ENCODE measurements around the gene PAPSS2. TPM values are rescaled to one million over a fixed set of nuclear protein-coding genes. Genes with fewer than 3 reads are reported as not detected.
"Not testable (repeated sequence)": the region's sequence is repeated elsewhere in the genome, so short reads cannot be mapped to it uniquely, and the experiment has no call there.

The PAPSS2 gene
- total RNA-seq, 2 donors from 2014 or later: 0.55 to 1.3 TPM

- ATAC-seq (no peak), DNase-seq (no peak)
- no peaks in the 10 kb centered on the region for H3K9me3 ChIP-seq (ENCODE audit: control insufficient read depth, low read length, poor library complexity, severe bottlenecking)
- H3K36me3 Mint-ChIP-seq (ENCODE audit: low read depth): peaks cover 2% of the 10 kb centered on the region
- no peak overlapping the region for H3K27ac Mint-ChIP-seq
- H3K4me1 Mint-ChIP-seq: peaks cover 2% of the 10 kb centered on the region
- no peak overlapping the region for H3K4me3 Mint-ChIP-seq
- peaks cover 41% of the 10 kb centered on the region for H3K27me3 Mint-ChIP-seq
These were observed 80.0 kb downstream of the PAPSS2 start for GRCh38 chr10:87739703-87740102.

DNA sequence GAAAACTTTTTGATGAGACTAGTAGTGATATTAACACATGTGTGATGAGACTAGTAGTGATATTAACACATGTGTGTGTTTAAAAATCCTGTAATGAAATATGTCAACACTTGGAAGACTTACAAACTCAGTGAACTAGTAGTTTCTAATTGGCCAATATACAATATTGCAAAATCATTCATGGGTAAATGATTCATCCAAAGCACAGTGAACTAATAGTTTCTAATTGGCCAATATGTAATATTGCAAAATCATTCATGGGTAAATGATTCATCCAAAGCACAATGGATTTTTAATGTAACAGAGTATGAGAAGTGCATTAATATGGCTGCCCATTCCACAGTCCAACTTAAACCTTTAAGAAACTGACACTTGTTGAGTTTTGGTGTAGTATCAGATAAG lies 80.6 kb downstream of the PAPSS2 start:
- H3K4me1 Mint-ChIP-seq: no peaks in the 10 kb centered on the region
- H3K27me3 Mint-ChIP-seq: peaks cover 35% of the 10 kb centered on the region
- H3K9me3 ChIP-seq (ENCODE audit: control insufficient read depth, low read length, poor library complexity, severe bottlenecking): no peaks in the 10 kb centered on the region
- no peak overlapping the region for H3K4me3 Mint-ChIP-seq
- DNase-seq (no peak), ATAC-seq (no peak)
- H3K36me3 Mint-ChIP-seq (ENCODE audit: low read depth): no peaks in the 10 kb centered on the region
- H3K27ac Mint-ChIP-seq: no peak overlapping the region

- H3K4me3 Mint-ChIP-seq; H3K27ac Mint-ChIP-seq; ATAC-seq; H3K9me3 ChIP-seq (ENCODE audit: control insufficient read depth, low read length, poor library complexity, severe bottlenecking); H3K4me1 Mint-ChIP-seq; DNase-seq; H3K36me3 Mint-ChIP-seq (ENCODE audit: low read depth): not testable (repeated sequence)
- peaks cover 14% of the 10 kb centered on the region for H3K27me3 Mint-ChIP-seq
These were observed 83.4 kb downstream of the PAPSS2 start for GRCh38 chr10:87742992-87743610.

DNA sequence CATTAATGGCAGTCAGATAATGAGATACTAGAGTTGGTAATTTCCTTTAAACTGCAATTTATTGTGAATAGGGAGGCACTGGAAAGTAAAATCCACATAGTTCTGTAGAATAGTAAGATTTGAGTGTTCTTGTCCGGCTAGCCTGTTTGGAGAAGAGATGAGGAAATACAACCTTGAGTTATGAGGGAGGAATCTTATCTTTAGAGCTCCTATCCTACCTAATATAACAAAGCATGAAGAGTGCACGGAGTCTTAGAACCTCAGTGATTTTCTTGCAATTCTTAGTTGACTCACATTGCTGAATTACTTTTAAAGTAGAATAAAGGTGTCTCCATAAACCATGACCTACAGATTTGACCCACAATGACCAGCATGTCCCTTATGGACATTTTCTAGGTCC lies 84.9 kb downstream of the PAPSS2 start:
- H3K9me3 ChIP-seq (ENCODE audit: control insufficient read depth, low read length, poor library complexity, severe bottlenecking): no peaks in the 10 kb centered on the region
- no peak for ATAC-seq
- Mint-ChIP-seq H3K27me3 (peaks cover 5% of the 10 kb centered on the region), H3K4me1 (no peaks in the 10 kb centered on the region), H3K27ac (no peak overlapping the region), H3K36me3 (ENCODE audit: low read depth) (no peaks in the 10 kb centered on the region), H3K4me3 (no peak overlapping the region)
- DNase-seq: no peak

- Mint-ChIP-seq H3K36me3 (ENCODE audit: low read depth) (no peaks in the 10 kb centered on the region), H3K4me1 (no peaks in the 10 kb centered on the region), H3K27ac (peak overlapping the region; percentile 9), H3K4me3 (no peak overlapping the region), H3K27me3 (no peaks in the 10 kb centered on the region)
- DNase-seq (no peak), ATAC-seq (no peak)
- no peaks in the 10 kb centered on the region for H3K9me3 ChIP-seq (ENCODE audit: control insufficient read depth, low read length, poor library complexity, severe bottlenecking)
These were observed 87.2 kb downstream of the PAPSS2 start for GRCh38 chr10:87746911-87747310.

DNA sequence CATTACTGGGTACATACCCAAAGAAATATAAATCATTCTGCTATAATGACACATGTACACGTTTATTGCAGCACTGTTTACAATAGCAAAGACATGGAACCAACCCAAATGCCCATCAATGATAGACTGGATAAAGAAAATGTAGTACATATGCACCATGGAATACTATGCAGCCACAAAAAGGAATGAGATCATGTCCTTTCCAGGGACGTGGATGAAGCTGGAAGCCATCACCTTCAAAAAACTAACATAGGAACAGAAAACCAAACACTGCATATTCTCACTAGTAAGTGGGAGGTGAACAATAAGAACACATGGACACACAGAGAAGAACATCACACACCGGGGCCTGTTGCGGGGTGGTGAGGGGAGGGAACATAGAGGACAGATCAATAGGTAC lies 88.6 kb downstream of the PAPSS2 start:
- not testable (repeated sequence) for H3K27ac Mint-ChIP-seq; H3K9me3 ChIP-seq (ENCODE audit: control insufficient read depth, low read length, poor library complexity, severe bottlenecking); ATAC-seq; H3K4me3 Mint-ChIP-seq; H3K36me3 Mint-ChIP-seq (ENCODE audit: low read depth); H3K4me1 Mint-ChIP-seq; H3K27me3 Mint-ChIP-seq; DNase-seq

- H3K27me3 Mint-ChIP-seq: no peaks in the 10 kb centered on the region
- DNase-seq (no peak), ATAC-seq (no peak)
- no peaks in the 10 kb centered on the region for H3K9me3 ChIP-seq (ENCODE audit: control insufficient read depth, low read length, poor library complexity, severe bottlenecking)
- peaks cover 2% of the 10 kb centered on the region for H3K36me3 Mint-ChIP-seq (ENCODE audit: low read depth)
- no peak overlapping the region for H3K27ac Mint-ChIP-seq
- H3K4me3 Mint-ChIP-seq: no peak overlapping the region
- H3K4me1 Mint-ChIP-seq: no peaks in the 10 kb centered on the region
These were observed 90.5 kb downstream of the PAPSS2 start for GRCh38 chr10:87750001-87750671.

DNA sequence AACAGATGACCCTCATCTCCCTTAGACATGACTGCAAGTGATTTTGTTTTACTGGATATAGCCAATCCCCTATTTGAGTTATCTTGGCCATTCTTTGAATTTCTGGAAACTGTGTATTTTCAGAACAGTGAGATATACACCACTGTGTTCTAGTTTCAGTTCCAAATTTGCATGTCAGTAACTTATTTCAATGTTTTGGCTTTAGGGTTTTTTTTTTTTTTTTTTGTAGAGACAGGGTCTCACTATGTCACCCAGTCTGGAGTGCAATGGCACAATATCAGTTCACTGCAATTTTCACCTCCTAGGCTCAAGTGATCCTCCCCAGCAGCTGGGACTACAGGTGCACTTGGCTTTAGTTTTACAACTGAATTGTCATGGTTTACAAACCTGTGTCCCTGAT lies 91.1 kb downstream of the PAPSS2 start:
- H3K27ac Mint-ChIP-seq: no peak overlapping the region
- DNase-seq: no peak
- H3K4me1 Mint-ChIP-seq: no peaks in the 10 kb centered on the region
- no peaks in the 10 kb centered on the region for H3K9me3 ChIP-seq (ENCODE audit: control insufficient read depth, low read length, poor library complexity, severe bottlenecking)
- H3K4me3 Mint-ChIP-seq: no peak overlapping the region
- peaks cover 2% of the 10 kb centered on the region for H3K36me3 Mint-ChIP-seq (ENCODE audit: low read depth)
- no peaks in the 10 kb centered on the region for H3K27me3 Mint-ChIP-seq
- ATAC-seq: no peak

DNA sequence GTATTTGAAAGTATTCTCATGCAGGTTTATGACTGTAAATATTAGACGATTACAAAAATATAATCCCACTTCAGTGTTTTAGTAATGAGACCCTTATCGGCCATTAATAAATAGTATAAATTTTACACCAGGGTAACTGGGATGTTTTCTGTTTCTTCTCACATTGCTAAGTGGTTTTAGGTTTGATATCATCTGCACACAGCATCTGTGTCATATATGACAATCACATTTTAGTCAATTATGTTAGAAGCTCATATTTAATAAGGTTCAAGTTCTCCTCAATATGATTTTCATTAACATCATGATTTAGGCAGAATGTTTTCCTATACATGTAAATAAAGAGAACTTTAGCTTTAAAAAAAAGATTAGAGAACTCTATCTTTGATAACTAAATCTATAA lies 91.6 kb downstream of the PAPSS2 start:
- no peak for DNase-seq
- no peak overlapping the region for H3K27ac Mint-ChIP-seq
- peaks cover 2% of the 10 kb centered on the region for H3K36me3 Mint-ChIP-seq (ENCODE audit: low read depth)
- H3K4me3 Mint-ChIP-seq: no peak overlapping the region
- no peaks in the 10 kb centered on the region for H3K27me3 Mint-ChIP-seq
- no peak for ATAC-seq
- no peaks in the 10 kb centered on the region for H3K9me3 ChIP-seq (ENCODE audit: control insufficient read depth, low read length, poor library complexity, severe bottlenecking)
- no peaks in the 10 kb centered on the region for H3K4me1 Mint-ChIP-seq

DNA sequence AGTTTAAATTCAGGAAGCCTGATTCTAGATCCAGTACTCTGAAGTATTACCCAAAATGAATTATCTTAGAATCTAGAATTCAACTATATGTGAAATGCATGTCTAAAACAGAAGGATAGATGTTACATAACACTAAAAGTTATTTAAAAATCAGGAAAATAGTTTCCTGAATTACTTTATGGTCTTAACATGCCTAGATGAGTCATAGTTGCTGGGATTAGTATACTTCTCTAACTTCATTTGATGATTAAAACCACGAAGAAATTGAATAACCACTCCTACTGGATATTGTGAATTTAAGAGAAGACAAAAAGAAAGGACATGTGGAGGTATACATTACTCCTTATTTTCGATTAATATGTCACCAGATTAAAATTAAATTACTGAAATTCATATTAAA lies 92.9 kb downstream of the PAPSS2 start:
- ATAC-seq (no peak), DNase-seq (no peak)
- Mint-ChIP-seq H3K4me1 (no peaks in the 10 kb centered on the region), H3K36me3 (ENCODE audit: low read depth) (peaks cover 2% of the 10 kb centered on the region), H3K27me3 (no peaks in the 10 kb centered on the region), H3K27ac (no peak overlapping the region), H3K4me3 (no peak overlapping the region)
- H3K9me3 ChIP-seq (ENCODE audit: control insufficient read depth, low read length, poor library complexity, severe bottlenecking): no peaks in the 10 kb centered on the region

DNA sequence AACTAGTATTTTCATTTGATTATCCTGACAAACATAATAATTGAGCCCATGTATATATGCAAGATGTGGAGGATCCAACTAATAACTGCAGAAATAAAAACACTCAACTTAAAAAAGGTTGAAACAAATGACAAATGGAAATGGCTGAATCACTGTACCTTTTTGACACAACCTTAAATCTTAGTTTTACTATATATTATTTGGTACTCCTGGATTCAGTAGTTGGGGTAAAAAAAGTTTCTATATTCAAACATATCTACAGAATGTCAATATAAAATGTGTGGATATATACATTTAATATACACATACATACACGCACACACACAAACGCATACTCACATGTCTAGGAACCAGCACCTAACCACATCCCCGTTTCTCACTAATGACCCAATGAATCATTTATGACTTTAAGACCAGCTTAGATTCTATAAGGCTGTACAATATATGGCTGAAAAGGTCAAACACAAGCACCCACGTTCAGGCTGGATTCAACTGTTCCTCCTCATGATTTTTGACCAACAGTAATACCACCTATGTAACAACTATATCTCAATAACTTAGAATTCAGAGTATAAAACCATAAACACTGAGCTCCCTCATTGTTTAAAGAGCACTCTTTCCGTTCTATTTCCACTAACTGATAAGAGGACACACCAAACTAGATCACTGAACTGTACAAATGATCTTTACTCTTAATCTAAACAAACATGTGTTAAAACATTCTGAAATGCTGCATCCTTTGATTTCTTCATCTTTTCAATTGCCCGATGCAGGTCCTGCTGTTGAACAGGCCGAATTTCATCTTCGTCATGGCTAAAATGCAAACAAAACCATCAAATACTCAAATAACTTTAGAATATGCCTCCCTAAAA lies 94.6 kb downstream of the PAPSS2 start:
- Mint-ChIP-seq H3K27ac (no peak overlapping the region), H3K27me3 (no peaks in the 10 kb centered on the region), H3K36me3 (ENCODE audit: low read depth) (peaks cover 2% of the 10 kb centered on the region), H3K4me1 (peaks cover 4% of the 10 kb centered on the region), H3K4me3 (no peak overlapping the region)
- H3K9me3 ChIP-seq (ENCODE audit: control insufficient read depth, low read length, poor library complexity, severe bottlenecking): no peaks in the 10 kb centered on the region
- DNase-seq: no peak
- no peak for ATAC-seq

- Mint-ChIP-seq H3K36me3 (ENCODE audit: low read depth) (peaks cover 2% of the 10 kb centered on the region), H3K4me3 (no peak overlapping the region), H3K4me1 (peaks cover 8% of the 10 kb centered on the region), H3K27ac (peak overlapping the region; percentile 34), H3K27me3 (no peaks in the 10 kb centered on the region)
- ATAC-seq: no peak
- DNase-seq: no peak
- H3K9me3 ChIP-seq (ENCODE audit: control insufficient read depth, low read length, poor library complexity, severe bottlenecking): no peaks in the 10 kb centered on the region
These were observed 98.0 kb downstream of the PAPSS2 start for GRCh38 chr10:87757685-87758084.

DNA sequence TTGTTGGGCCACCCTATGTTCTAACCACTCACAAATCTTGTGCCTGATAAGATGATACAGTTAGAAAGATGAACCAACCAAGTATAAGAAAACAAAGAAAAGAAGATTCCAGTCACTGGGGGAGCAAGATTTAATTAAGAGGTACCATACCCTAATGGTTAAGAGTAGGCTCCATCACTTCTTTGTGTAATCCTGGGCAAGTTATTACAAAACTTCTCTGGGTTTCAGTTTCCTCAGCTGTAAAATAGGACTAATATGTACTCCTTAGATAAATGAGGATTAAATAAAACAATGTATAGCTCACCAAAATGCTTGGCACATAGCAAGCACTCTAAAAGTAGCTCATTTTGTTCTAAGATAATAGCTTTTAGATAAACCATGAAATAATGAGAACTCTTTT lies 99.9 kb downstream of the PAPSS2 start:
- H3K27me3 Mint-ChIP-seq: no peaks in the 10 kb centered on the region
- peaks cover 8% of the 10 kb centered on the region for H3K4me1 Mint-ChIP-seq
- no peak for ATAC-seq
- H3K9me3 ChIP-seq (ENCODE audit: control insufficient read depth, low read length, poor library complexity, severe bottlenecking): no peaks in the 10 kb centered on the region
- H3K4me3 Mint-ChIP-seq: no peak overlapping the region
- H3K36me3 Mint-ChIP-seq (ENCODE audit: low read depth): no peaks in the 10 kb centered on the region
- peak overlapping the region; percentile 37 for H3K27ac Mint-ChIP-seq
- no peak for DNase-seq

Measured in T-helper 17 cell (primary cell).